Mesendoderm (in vitro differentiated cells): ENCODE data around the gene IGF2.
A peak's percentile ranks its signal among the peaks of the same experiment; 100 is the strongest.

Experiments
- DNase-seq: peaks from one replicate; pipeline ENCODE4 v3.0.0; 2013
- H2AK5ac ChIP-seq: 2 replicates; pipeline ENCODE4 v1.6.1; 2013; ENCODE audit warnings: low read length, inconsistent platforms
- H2BK120ac ChIP-seq: 2 replicates; pipeline ENCODE4 v1.6.1; 2013; ENCODE audit warnings: low read depth, mild to moderate bottlenecking, low read length, moderate library complexity, mixed read lengths
- H2BK15ac ChIP-seq: replicated peaks from 2 replicates; pipeline ENCODE4 v1.6.1; 2013; ENCODE audit warnings: low read depth, mild to moderate bottlenecking, moderate library complexity
- H2BK5ac ChIP-seq: 2 replicates; pipeline ENCODE4 v1.6.1; 2013; ENCODE audit warnings: low read length, inconsistent platforms
- H3K18ac ChIP-seq: 2 replicates; pipeline ENCODE4 v1.6.1; 2013; ENCODE audit warnings: mild to moderate bottlenecking, low read length, mixed read lengths
- H3K23ac ChIP-seq: one replicate; pipeline ENCODE4 v1.6.1; 2013; ENCODE audit warnings: low read length
- H3K27ac ChIP-seq: 2 replicates; pipeline ENCODE4 v1.5.1; 2013; ENCODE audit warnings: low read depth, mild to moderate bottlenecking, inconsistent platforms, low read length, moderate library complexity
- H3K27me3 ChIP-seq: 2 replicates; pipeline ENCODE4 v1.6.1; 2013; ENCODE audit warnings: low read length, control low read depth, mild to moderate bottlenecking, inconsistent platforms; ENCODE audit not compliant: insufficient read depth, poor library complexity
- H3K36me3 ChIP-seq: 2 replicates; pipeline ENCODE4 v1.6.1; 2013; ENCODE audit warnings: low read length, inconsistent platforms; ENCODE audit not compliant: control insufficient read depth, insufficient read depth
- H3K4ac ChIP-seq: one replicate; pipeline ENCODE4 v1.6.1; 2013; ENCODE audit warnings: low read depth, mild to moderate bottlenecking, low read length, moderate library complexity
- H3K4me1 ChIP-seq: 2 replicates; pipeline ENCODE4 v1.6.1; 2013; ENCODE audit warnings: low read depth, low read length, inconsistent platforms; ENCODE audit not compliant: control insufficient read depth
- H3K4me2 ChIP-seq: 2 replicates; pipeline ENCODE4 v1.6.1; 2013; ENCODE audit warnings: low read length
- H3K4me3 ChIP-seq: 2 replicates; pipeline ENCODE4 v1.5.1; 2013; ENCODE audit warnings: mild to moderate bottlenecking, low read length
- H3K56ac ChIP-seq: one replicate; pipeline ENCODE4 v1.6.1; 2013; ENCODE audit warnings: low read length
- H3K79me1 ChIP-seq: 2 replicates; pipeline ENCODE4 v1.6.1; 2013; ENCODE audit warnings: low read length, inconsistent platforms
- H3K79me2 ChIP-seq: 2 replicates; pipeline ENCODE4 v1.6.1; 2013; ENCODE audit warnings: mild to moderate bottlenecking, low read length; ENCODE audit not compliant: control insufficient read depth, insufficient read depth
- H3K9ac ChIP-seq: 2 replicates; pipeline ENCODE4 v1.6.1; 2013; ENCODE audit warnings: low read length, inconsistent platforms
- H4K5ac ChIP-seq: one replicate; pipeline ENCODE4 v1.6.1; 2013; ENCODE audit warnings: low read length
- H4K8ac ChIP-seq: one replicate; pipeline ENCODE4 v1.6.1; 2013; ENCODE audit warnings: low read depth, mild to moderate bottlenecking, control low read depth, low read length, moderate library complexity
- WGBS: extraction: QIAGEN DNeasy Blood & Tissue Kit; methylation state at CpG from one replicate; pipeline ENCODE4 v1.1.7; 2013; ENCODE audit warnings: low lambda C conversion rate, missing lambda C conversion rate; ENCODE audit not compliant: insufficient coverage; ENCODE audit errors: extremely low coverage; 5-methylcytosine and 5-hydroxymethylcytosine counted together

Gene IGF2

DNA sequence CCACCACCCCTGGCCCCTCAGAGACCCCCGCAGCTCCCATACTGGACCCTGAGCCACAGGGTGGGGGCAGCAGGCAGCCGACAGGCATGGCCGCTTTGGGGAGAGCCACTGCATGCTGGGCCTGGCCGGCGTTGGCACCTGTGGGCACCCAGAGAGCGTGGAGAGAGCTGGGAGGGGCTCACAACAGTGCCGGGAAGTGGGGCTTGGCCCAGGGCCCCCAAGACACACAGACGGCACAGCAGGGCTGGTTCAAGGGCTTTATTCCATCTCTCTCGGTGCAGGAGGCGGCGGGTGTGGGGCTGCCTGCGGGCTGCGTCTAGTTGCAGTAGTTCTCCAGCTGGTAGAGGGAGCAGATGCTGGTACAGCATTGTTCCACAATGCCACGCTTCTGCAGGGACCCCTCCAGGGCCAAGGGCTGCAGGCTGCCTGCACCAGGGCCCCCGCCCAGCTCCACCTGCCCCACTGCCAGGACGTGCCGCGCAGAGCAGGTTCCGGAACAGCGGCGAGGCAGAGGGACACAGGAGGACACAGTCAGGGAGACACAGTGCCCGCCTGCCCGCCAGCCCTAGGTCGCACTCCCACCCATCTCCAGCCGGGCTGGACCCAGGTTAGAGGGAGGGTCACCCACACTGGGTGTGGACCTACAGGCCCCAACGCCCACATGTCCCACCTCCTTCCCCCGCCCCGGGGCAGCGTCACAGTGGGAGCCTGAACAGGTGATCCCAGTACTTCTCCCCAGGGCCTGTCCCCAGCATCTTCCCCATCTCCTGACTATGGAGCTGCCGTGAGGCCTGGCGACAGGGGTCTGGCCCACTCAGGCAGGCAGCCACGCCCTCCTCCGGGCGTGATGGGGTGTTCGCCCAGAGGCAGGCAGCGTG is 20.6 kb upstream of the IGF2 start:
- no peaks in the 10 kb centered on the region for H3K79me2 ChIP-seq
- no peak overlapping the region for H4K8ac ChIP-seq
- no peak overlapping the region for H3K18ac ChIP-seq
- no peak overlapping the region for H3K9ac ChIP-seq
- WGBS: no CpG with 5 or more reads among the region's 36 CpGs
- no peak overlapping the region for H3K56ac ChIP-seq
- H3K23ac ChIP-seq: no peak overlapping the region
- H3K4me1 ChIP-seq: no peaks in the 10 kb centered on the region
- no peaks in the 10 kb centered on the region for H3K79me1 ChIP-seq
- H3K27ac ChIP-seq: no peak overlapping the region
- no peaks in the 10 kb centered on the region for H3K27me3 ChIP-seq
- H2BK5ac ChIP-seq: no peak overlapping the region
- H2BK120ac ChIP-seq: no peak overlapping the region
- H2AK5ac ChIP-seq: no peak overlapping the region
- no peak overlapping the region for H2BK15ac ChIP-seq
- DNase-seq: no peak
- H3K36me3 ChIP-seq: no peaks in the 10 kb centered on the region
- H4K5ac ChIP-seq: no peak overlapping the region
- no peak overlapping the region for H3K4me2 ChIP-seq
- H3K4ac ChIP-seq: no peak overlapping the region
- H3K4me3 ChIP-seq: no peak overlapping the region

DNA sequence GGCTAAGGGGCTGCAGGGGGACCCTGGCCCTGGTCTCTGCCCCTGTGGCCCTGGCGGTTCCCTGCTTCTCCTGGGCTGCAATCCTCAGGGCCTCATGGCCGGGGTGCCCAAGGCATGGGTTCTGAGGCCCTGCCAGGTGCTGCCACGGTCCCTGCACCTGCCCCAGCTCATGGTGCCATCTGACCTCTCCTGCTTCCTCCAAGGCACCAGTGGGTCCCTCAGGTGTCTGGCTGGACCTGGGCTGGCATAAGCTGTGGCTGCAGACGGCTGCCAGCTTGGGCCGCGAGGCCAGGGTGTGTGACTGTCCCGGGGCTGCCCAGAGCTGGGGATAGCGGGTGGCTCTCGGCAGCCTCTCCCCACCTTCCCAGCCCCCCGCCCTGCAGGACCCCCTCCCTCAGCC is 19.8 kb upstream of the IGF2 start:
- no peak overlapping the region for H3K56ac ChIP-seq
- no peak overlapping the region for H3K4me2 ChIP-seq
- no peak overlapping the region for H2BK120ac ChIP-seq
- H3K4me1 ChIP-seq: no peaks in the 10 kb centered on the region
- H3K79me1 ChIP-seq: no peaks in the 10 kb centered on the region
- H3K36me3 ChIP-seq: no peaks in the 10 kb centered on the region
- H3K9ac ChIP-seq: no peak overlapping the region
- no CpG with 5 or more reads among the region's 10 CpGs for WGBS
- H3K27ac ChIP-seq: no peak overlapping the region
- H4K8ac ChIP-seq: no peak overlapping the region
- H3K27me3 ChIP-seq: no peaks in the 10 kb centered on the region
- H2AK5ac ChIP-seq: no peak overlapping the region
- no peak overlapping the region for H2BK15ac ChIP-seq
- no peak overlapping the region for H2BK5ac ChIP-seq
- H3K18ac ChIP-seq: no peak overlapping the region
- H3K23ac ChIP-seq: no peak overlapping the region
- H3K4me3 ChIP-seq: no peak overlapping the region
- no peak overlapping the region for H3K4ac ChIP-seq
- no peaks in the 10 kb centered on the region for H3K79me2 ChIP-seq
- DNase-seq: no peak
- no peak overlapping the region for H4K5ac ChIP-seq

DNA sequence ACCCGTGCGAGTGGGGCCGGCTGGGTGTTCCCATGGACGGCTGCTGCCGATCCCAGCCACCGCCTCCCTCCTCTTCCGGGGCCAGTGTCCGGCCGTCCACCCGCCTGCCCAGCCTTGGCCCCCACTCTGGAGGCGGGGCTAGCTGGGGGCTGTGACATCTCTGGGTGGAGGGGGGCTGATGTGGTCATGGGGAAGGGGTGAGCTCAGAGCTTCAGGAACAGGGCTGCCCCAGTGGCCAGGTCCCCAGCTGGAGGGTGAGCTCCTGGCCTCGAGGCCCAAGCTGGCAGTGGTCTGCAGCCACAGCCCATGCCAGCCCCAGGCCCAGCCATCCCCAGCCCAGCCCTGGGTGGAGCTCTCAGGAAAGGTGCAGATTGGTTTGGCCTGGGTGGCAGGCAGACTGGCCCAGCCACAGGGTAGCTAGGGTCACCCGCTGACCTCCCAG is 19.1 kb upstream of the IGF2 start:
- no peak overlapping the region for H4K5ac ChIP-seq
- no peak overlapping the region for H3K18ac ChIP-seq
- no peak overlapping the region for H2BK120ac ChIP-seq
- H3K27me3 ChIP-seq: no peaks in the 10 kb centered on the region
- no peak for DNase-seq
- no peak overlapping the region for H3K4me2 ChIP-seq
- no peaks in the 10 kb centered on the region for H3K4me1 ChIP-seq
- H3K27ac ChIP-seq: no peak overlapping the region
- no peaks in the 10 kb centered on the region for H3K36me3 ChIP-seq
- no peak overlapping the region for H3K4ac ChIP-seq
- H3K4me3 ChIP-seq: no peak overlapping the region
- H4K8ac ChIP-seq: no peak overlapping the region
- no peak overlapping the region for H2AK5ac ChIP-seq
- no peak overlapping the region for H3K56ac ChIP-seq
- H2BK15ac ChIP-seq: no peak overlapping the region
- no peak overlapping the region for H3K9ac ChIP-seq
- H3K79me2 ChIP-seq: no peaks in the 10 kb centered on the region
- H3K79me1 ChIP-seq: no peaks in the 10 kb centered on the region
- no CpG with 5 or more reads among the region's 13 CpGs for WGBS
- no peak overlapping the region for H2BK5ac ChIP-seq
- no peak overlapping the region for H3K23ac ChIP-seq

DNA sequence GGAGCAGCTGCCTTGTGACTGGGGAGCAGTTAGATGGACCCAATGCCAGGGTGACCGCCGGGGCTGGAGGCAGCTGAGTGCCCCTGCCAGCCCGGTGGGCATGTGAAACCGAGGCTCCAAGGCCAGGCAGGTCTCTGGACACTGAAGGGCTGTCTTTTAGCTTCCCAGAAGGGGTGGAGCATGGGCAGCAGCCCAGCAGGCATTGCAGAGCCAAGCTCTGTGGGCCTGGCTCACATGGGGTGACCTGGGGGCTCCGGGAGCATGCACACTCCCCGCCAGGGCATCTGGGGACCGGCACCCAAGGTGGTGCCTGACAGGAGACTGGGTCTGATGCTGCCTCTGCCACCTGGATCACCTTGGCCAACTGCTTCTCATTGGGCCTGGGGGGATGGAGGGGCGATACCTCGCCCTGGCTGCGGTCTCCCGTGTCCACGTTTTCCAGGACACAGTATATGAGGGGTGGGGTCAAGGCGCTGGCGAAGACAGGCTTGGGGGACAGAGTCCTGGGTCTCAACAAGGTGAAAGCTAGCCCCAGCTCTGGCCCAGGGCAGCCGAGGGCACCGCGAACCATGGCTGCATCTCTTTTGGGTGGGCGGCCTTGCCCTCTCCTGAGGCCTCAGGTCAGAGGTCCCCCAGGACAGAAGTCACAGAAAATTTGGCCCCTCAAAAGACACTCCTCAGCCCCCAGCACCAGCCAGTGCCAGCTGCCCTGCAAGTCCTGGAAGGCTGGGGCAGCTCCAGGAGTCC is 18.3 kb upstream of the IGF2 start:
- no peak overlapping the region for H3K4me3 ChIP-seq
- H2BK15ac ChIP-seq: no peak overlapping the region
- H3K27ac ChIP-seq: no peak overlapping the region
- H4K8ac ChIP-seq: no peak overlapping the region
- H3K36me3 ChIP-seq: no peaks in the 10 kb centered on the region
- no peak overlapping the region for H3K9ac ChIP-seq
- no peak overlapping the region for H2AK5ac ChIP-seq
- H2BK120ac ChIP-seq: no peak overlapping the region
- H3K79me2 ChIP-seq: no peaks in the 10 kb centered on the region
- no peaks in the 10 kb centered on the region for H3K4me1 ChIP-seq
- no CpG with 5 or more reads among the region's 18 CpGs for WGBS
- no peak overlapping the region for H3K18ac ChIP-seq
- no peak overlapping the region for H3K23ac ChIP-seq
- H3K56ac ChIP-seq: no peak overlapping the region
- H3K27me3 ChIP-seq: no peaks in the 10 kb centered on the region
- no peak overlapping the region for H3K4ac ChIP-seq
- H3K4me2 ChIP-seq: no peak overlapping the region
- no peak overlapping the region for H4K5ac ChIP-seq
- H3K79me1 ChIP-seq: no peaks in the 10 kb centered on the region
- DNase-seq: no peak
- no peak overlapping the region for H2BK5ac ChIP-seq

DNA sequence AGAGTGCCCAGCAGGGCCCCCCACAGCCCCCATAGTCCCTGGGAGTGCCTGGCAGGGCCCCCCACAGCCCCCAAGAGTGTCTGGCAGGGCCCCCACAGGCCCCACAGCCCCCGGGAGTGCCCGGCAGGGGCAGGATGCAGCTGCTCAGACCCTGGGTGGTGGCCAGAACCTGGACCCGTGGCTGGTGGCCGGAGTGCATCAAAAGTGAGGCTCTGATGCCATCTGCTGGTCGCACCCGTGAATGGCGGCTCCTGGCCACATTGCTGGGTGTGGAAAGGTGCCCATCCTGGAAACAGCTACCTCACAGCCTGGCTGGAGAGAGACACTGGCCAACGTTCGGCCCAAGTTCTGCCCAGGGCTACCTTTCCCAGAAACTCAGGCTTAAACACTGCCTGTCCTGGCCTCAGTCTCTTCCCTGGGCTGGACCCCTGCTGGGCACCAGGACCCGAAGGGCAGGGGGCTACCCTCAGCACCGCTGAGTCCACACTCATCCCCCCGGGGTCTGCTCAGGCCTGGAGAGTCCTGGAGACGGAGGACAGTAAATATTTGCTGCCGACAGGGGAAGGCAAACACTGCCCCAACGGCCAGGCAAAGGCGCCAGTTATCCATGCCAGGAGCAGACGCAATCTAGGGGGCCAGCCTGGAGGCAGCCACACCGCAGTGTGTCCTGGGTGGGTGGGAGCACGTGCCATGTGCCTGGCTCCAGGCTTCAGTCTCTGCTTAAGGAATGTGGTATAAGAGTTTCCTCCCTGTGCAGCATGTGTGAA is 17.4 kb upstream of the IGF2 start:
- Histone ChIP-seq H3K27me3 (no peaks in the 10 kb centered on the region), H2BK120ac (no peak overlapping the region), H2BK15ac (no peak overlapping the region), H4K5ac (no peak overlapping the region), H3K27ac (no peak overlapping the region), H3K9ac (no peak overlapping the region), H3K4me2 (no peak overlapping the region), H3K18ac (no peak overlapping the region), H2AK5ac (no peak overlapping the region), H3K4me3 (no peak overlapping the region), H3K23ac (no peak overlapping the region), H4K8ac (no peak overlapping the region), H3K79me2 (no peaks in the 10 kb centered on the region), H2BK5ac (no peak overlapping the region), H3K4ac (no peak overlapping the region), H3K4me1 (no peaks in the 10 kb centered on the region), H3K56ac (no peak overlapping the region), H3K79me1 (no peaks in the 10 kb centered on the region), H3K36me3 (no peaks in the 10 kb centered on the region)
- peak; percentile 54 for DNase-seq
- no CpG with 5 or more reads among the region's 19 CpGs for WGBS
